ENCODE results near the gene MRPS10. TPM values are rescaled to one million over a fixed set of nuclear protein-coding genes. Genes with fewer than 3 reads are reported as not detected.

Gene MRPS10
- total and polyA plus RNA-seq, 10 of the 15 experiments (the other 5 are each of a cell fraction or from before 2014, with no cell fraction given) = 28.5 to 83.3 (median 52.8) TPM

GRCh38 chr6:42241915-42242314 lies 24.3 kb upstream of the MRPS10 start (continued):
- TF ChIP-seq ZBTB4 (CRISPR knock-in tag; IDR thresholded peaks at IDR 0.05) = no peak

GRCh38 chr6:42239736-42240375 lies 22.2 kb upstream of the MRPS10 start:
- ChIA-PET POLR2A (no interaction called here), RAD21 (ENCODE audit: unreplicated experiment) (no interaction called here), SMC1A (ENCODE audit: uncharacterized antibody, unreplicated experiment) (interaction anchor here (0.6 to 1.4 kb wide), 2 partner anchors 308 to 383 kb away, joined by 3 read pairs; no protein-coding TSS in a partner anchor), CTCF (no interaction called here)
- Histone ChIP-seq H3K27me3 (replicated peaks in 1 of 2; ENCODE audit: control insufficient read depth in 2 of 2, insufficient read depth in 2 of 2, low read length in 1 of 2) (no peaks in the 10 kb centered on the region), H3K9me3 (replicated peaks; ENCODE audit: control insufficient read depth, insufficient read depth, low read length) (no peaks in the 10 kb centered on the region), H3K4me2 (ENCODE audit: control insufficient read depth, insufficient read depth) (no peak overlapping the region), H3K36me3 (ENCODE audit: control insufficient read depth in 2 of 2, insufficient read depth in 2 of 2, low read length in 1 of 2) (peaks cover 0 to 2% of the 10 kb centered on the region in 2 experiments; a peak in 1 of 4 replicates), H4K20me1 (ENCODE audit: control insufficient read depth, insufficient read depth) (no peaks in the 10 kb centered on the region), H3K9ac (ENCODE audit: control insufficient read depth, insufficient read depth, low read length) (no peak overlapping the region), H3K4me1 (ENCODE audit: control insufficient read depth, insufficient read depth, low read length) (peaks cover 36% of the 10 kb centered on the region), H3K4me3 (no peak overlapping the region), H2AFZ (ENCODE audit: control insufficient read depth, low read depth, low read length) (no peak overlapping the region), H3K79me2 (ENCODE audit: control insufficient read depth, insufficient read depth, low read length) (no peaks in the 10 kb centered on the region), H3K27ac (ENCODE audit: control insufficient read depth, insufficient read depth) (no peak overlapping the region)
- FAIRE-seq (no peak), ATAC-seq (no peak), DNase-seq (ENCODE audit: low read depth, low spot score) (no peak)
- intact Hi-C loops (cut with micrococcal nuclease; ENCODE audit: unreplicated experiment) = no loop called here
- in situ Hi-C loops (cut with MboI) = no loop called here
- no TSS peak for BruUV-seq (replicated peaks)
- 98% methylated on average over 7 of the region's 7 CpGs for WGBS (ENCODE audit: insufficient coverage, insufficient replicate concordance, low lambda C conversion rate, missing lambda C conversion rate)
- TF ChIP-seq EED (IDR thresholded peaks at IDR 0.05; ENCODE audit: low read depth) (no peak), TARDBP (IDR thresholded peaks at IDR 0.05; ENCODE audit: borderline replicate concordance) (no peak), SMAD1 (IDR thresholded peaks at IDR 0.05; ENCODE audit: low read depth, partially characterized antibody) (no peak), RBBP5 (conservative IDR thresholded peaks at IDR 0.05) (no peak), TCF3 (IDR thresholded peaks at IDR 0.05; ENCODE audit: borderline replicate concordance, insufficient read depth, low read depth, low read length) (no peak), E2F4 (IDR thresholded peaks at IDR 0.05; ENCODE audit: low read depth, low read length) (no peak), YY1 (IDR thresholded peaks at IDR 0.05; ENCODE audit: low read depth, low read length) (no peak), JUNB (IDR thresholded peaks at IDR 0.05) (no peak), NR2C2 (IDR thresholded peaks at IDR 0.05; ENCODE audit: borderline replicate concordance, control insufficient read depth, insufficient read length, low read depth) (no peak), PKNOX1 (IDR thresholded peaks at IDR 0.05) (no peak), ATF7 (IDR thresholded peaks at IDR 0.05; ENCODE audit: low read depth) (no peak), ZBTB33 (IDR thresholded peaks at IDR 0.05) (no peak), ESRRA (IDR thresholded peaks at IDR 0.05; ENCODE audit: low read length) (no peak), SIX5 (IDR thresholded peaks at IDR 0.05; ENCODE audit: low read depth, low read length, severe bottlenecking) (no peak)

Data from GM12878 (cell line).